ENCODE measurements around the gene FOXRED2.

The FOXRED2 gene

DNA sequence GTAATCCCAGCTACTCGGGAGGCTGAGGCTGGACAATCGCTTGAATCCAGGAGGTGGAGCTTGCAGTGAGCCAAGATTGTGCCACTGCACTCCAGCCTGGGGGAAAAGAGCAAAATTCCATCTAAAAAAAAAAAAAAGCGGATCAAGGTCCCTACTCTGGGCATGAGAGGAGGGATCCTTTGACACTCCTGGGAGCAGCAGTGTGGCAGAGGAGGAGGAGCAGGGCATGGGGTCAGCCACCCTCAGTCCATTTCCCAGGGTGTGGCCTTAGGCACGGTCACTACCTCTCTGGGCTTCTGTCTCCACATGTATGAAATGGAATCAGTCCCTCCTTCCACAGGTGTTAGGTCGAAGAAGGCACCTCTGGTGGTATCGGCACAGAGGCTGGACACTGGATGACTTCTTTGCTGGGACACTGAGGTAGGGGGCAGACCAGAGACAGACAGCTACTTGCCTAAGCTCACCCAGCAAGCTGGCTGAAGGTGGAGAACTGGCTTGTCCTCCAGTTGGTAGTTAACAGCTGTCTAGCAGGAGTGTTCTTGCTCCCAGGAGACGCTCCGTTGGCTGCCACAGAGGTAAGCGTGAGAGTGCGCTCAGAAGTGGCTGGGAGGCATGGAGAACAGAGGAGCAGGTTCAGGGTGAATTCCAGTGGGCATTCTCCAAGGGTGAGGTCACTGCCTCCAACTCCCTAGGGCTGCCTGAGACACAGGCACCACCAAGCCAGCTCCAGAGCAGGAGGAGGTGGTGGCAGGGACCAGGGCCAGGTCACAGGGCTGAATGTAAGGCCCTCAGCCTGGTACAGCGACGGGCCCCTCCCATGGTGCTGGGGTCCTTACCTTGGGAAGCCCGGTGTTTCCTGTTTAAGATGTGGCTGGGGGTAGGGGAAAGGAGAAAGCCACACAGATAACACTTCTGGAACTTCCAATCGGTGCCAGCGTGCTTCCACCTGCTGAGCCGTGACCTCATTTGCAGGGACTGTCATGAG, 44.9 kb downstream of the FOXRED2 start:
- H3K4me1 ChIP-seq (ENCODE audit: insufficient read depth, insufficient read length): peaks cover 21% of the 10 kb centered on the region
- H3K9ac ChIP-seq (ENCODE audit: insufficient read length, low read depth): peak overlapping the region; percentile 9

DNA sequence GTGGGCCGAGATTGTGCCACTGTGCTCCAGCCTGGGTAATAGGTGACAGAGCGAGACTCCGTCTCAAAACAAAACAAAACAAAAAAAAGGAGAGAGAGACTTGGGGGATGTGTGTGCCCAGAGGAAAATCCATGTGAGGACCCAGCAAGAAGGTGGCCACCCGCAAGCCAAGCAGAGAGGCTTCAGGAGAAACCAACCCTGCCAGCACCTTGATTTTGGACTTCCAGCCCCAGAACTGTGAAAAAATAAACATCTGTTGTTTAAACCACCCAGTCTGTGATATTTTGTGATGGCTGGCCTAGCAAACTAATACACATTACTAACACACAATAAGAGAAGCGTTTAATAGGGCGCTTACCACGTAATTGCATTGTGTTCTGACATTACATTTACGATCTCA, 46.6 kb downstream of the FOXRED2 start:
- peak overlapping the region; percentile 56 for H3K9ac ChIP-seq (ENCODE audit: insufficient read length, low read depth)
- H3K4me3 ChIP-seq (ENCODE audit: insufficient read length, low read depth): no peak overlapping the region
- no peaks in the 10 kb centered on the region for H3K9me3 ChIP-seq (ENCODE audit: insufficient read depth, low read length)
- H3K4me1 ChIP-seq (ENCODE audit: insufficient read depth, insufficient read length): peaks cover 20% of the 10 kb centered on the region
- no peak for TF ChIP-seq SUZ12 (IDR thresholded peaks at IDR 0.05; ENCODE audit: extremely low read depth, insufficient read depth, insufficient read length)
- no peak for TF ChIP-seq ZNF274 (IDR thresholded peaks at IDR 0.05; ENCODE audit: low read depth, low read length)
- no peak for TF ChIP-seq YY1 (IDR thresholded peaks at IDR 0.05; ENCODE audit: insufficient read depth, insufficient read length)
- no peaks in the 10 kb centered on the region for H3K36me3 ChIP-seq (ENCODE audit: insufficient read depth, insufficient read length, low read length)
- H3K27me3 ChIP-seq (ENCODE audit: insufficient read depth, insufficient read length): no peaks in the 10 kb centered on the region
- no peak for DNase-seq (ENCODE audit: low read depth, low spot score)

More for the DNA sequence above, 44.9 kb downstream of the FOXRED2 start:
- Histone ChIP-seq H3K27me3 (ENCODE audit: insufficient read depth, insufficient read length) (no peaks in the 10 kb centered on the region), H3K4me3 (ENCODE audit: insufficient read length, low read depth) (no peak overlapping the region), H3K9me3 (ENCODE audit: insufficient read depth, low read length) (no peaks in the 10 kb centered on the region), H3K36me3 (ENCODE audit: insufficient read depth, insufficient read length, low read length) (peaks cover 13% of the 10 kb centered on the region)
- DNase-seq (ENCODE audit: low read depth, low spot score): peak; percentile 76
- no peak for TF ChIP-seq ZNF274 (IDR thresholded peaks at IDR 0.05; ENCODE audit: low read depth, low read length)
- no peak for TF ChIP-seq SUZ12 (IDR thresholded peaks at IDR 0.05; ENCODE audit: extremely low read depth, insufficient read depth, insufficient read length)
- no peak for TF ChIP-seq YY1 (IDR thresholded peaks at IDR 0.05; ENCODE audit: insufficient read depth, insufficient read length)

GRCh38 chr22:36457688-36458450, 49.0 kb downstream of the FOXRED2 start:
- TF ChIP-seq ZNF274 (IDR thresholded peaks at IDR 0.05; ENCODE audit: low read depth, low read length) (no peak), SUZ12 (IDR thresholded peaks at IDR 0.05; ENCODE audit: extremely low read depth, insufficient read depth, insufficient read length) (no peak), YY1 (IDR thresholded peaks at IDR 0.05; ENCODE audit: insufficient read depth, insufficient read length) (no peak)
- Histone ChIP-seq H3K36me3 (ENCODE audit: insufficient read depth, insufficient read length, low read length) (no peaks in the 10 kb centered on the region), H3K27me3 (ENCODE audit: insufficient read depth, insufficient read length) (no peaks in the 10 kb centered on the region), H3K4me3 (ENCODE audit: insufficient read length, low read depth) (no peak overlapping the region), H3K9me3 (ENCODE audit: insufficient read depth, low read length) (no peaks in the 10 kb centered on the region), H3K9ac (ENCODE audit: insufficient read length, low read depth) (no peak overlapping the region), H3K4me1 (ENCODE audit: insufficient read depth, insufficient read length) (peaks cover 15% of the 10 kb centered on the region)
- no peak for DNase-seq (ENCODE audit: low read depth, low spot score)

DNA sequence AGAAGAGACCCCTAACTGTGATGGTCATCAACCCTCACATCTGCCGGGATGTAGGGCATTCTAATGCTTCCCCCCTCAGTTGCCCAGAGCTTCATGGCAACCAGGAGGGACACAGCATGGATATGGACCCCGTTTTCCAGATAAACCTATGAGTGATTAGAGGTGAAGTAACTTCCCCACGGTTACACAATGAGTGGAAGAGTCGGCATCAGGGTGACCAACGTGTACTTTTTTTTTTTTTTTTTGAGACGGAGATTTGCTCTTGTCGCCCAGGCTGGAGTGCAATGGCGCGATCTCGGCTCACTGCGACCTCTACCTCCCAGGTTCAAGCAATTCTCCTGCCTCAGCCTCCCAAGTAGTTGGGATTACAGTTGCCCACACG, 50.4 kb downstream of the FOXRED2 start:
- Histone ChIP-seq H3K4me3 (ENCODE audit: insufficient read length, low read depth) (no peak overlapping the region), H3K36me3 (ENCODE audit: insufficient read depth, insufficient read length, low read length) (no peaks in the 10 kb centered on the region), H3K27me3 (ENCODE audit: insufficient read depth, insufficient read length) (no peaks in the 10 kb centered on the region), H3K9me3 (ENCODE audit: insufficient read depth, low read length) (no peaks in the 10 kb centered on the region), H3K4me1 (ENCODE audit: insufficient read depth, insufficient read length) (peaks cover 10% of the 10 kb centered on the region), H3K9ac (ENCODE audit: insufficient read length, low read depth) (no peak overlapping the region)
- TF ChIP-seq SUZ12 (IDR thresholded peaks at IDR 0.05; ENCODE audit: extremely low read depth, insufficient read depth, insufficient read length): no peak
- no peak for TF ChIP-seq ZNF274 (IDR thresholded peaks at IDR 0.05; ENCODE audit: low read depth, low read length)
- TF ChIP-seq YY1 (IDR thresholded peaks at IDR 0.05; ENCODE audit: insufficient read depth, insufficient read length): no peak
- no peak for DNase-seq (ENCODE audit: low read depth, low spot score)

- H3K9me3 ChIP-seq (ENCODE audit: insufficient read depth, low read length): no peaks in the 10 kb centered on the region
- peak overlapping the region; percentile 18 for H3K4me3 ChIP-seq (ENCODE audit: insufficient read length, low read depth)
- peak overlapping the region; percentile 81 for H3K9ac ChIP-seq (ENCODE audit: insufficient read length, low read depth)
- H3K36me3 ChIP-seq (ENCODE audit: insufficient read depth, insufficient read length, low read length): no peaks in the 10 kb centered on the region
- no peak for DNase-seq (ENCODE audit: low read depth, low spot score)
- peaks cover 10% of the 10 kb centered on the region for H3K4me1 ChIP-seq (ENCODE audit: insufficient read depth, insufficient read length)
- TF ChIP-seq YY1 (IDR thresholded peaks at IDR 0.05; ENCODE audit: insufficient read depth, insufficient read length) (no peak), SUZ12 (IDR thresholded peaks at IDR 0.05; ENCODE audit: extremely low read depth, insufficient read depth, insufficient read length) (no peak), ZNF274 (IDR thresholded peaks at IDR 0.05; ENCODE audit: low read depth, low read length) (no peak)
- no peaks in the 10 kb centered on the region for H3K27me3 ChIP-seq (ENCODE audit: insufficient read depth, insufficient read length)
Observed at GRCh38 chr22:36455571-36456463, 51.0 kb downstream of the FOXRED2 start.

- DNase-seq (ENCODE audit: low read depth, low spot score): peak; percentile 87
- Histone ChIP-seq H3K36me3 (ENCODE audit: insufficient read depth, insufficient read length, low read length) (no peaks in the 10 kb centered on the region), H3K4me3 (ENCODE audit: insufficient read length, low read depth) (peak overlapping the region; percentile 37), H3K9ac (ENCODE audit: insufficient read length, low read depth) (peak overlapping the region; percentile 81), H3K4me1 (ENCODE audit: insufficient read depth, insufficient read length) (peaks cover 7% of the 10 kb centered on the region), H3K9me3 (ENCODE audit: insufficient read depth, low read length) (no peaks in the 10 kb centered on the region), H3K27me3 (ENCODE audit: insufficient read depth, insufficient read length) (no peaks in the 10 kb centered on the region)
- no peak for TF ChIP-seq ZNF274 (IDR thresholded peaks at IDR 0.05; ENCODE audit: low read depth, low read length)
- no peak for TF ChIP-seq SUZ12 (IDR thresholded peaks at IDR 0.05; ENCODE audit: extremely low read depth, insufficient read depth, insufficient read length)
- TF ChIP-seq YY1 (IDR thresholded peaks at IDR 0.05; ENCODE audit: insufficient read depth, insufficient read length): no peak
Observed at GRCh38 chr22:36454916-36455570, 51.8 kb downstream of the FOXRED2 start.

Data from NT2/D1 (cell line).